ENCODE measurements around the gene HOXD12. TPM values are rescaled to one million over a fixed set of nuclear protein-coding genes. Genes with fewer than 3 reads are reported as not detected.

Gene HOXD12
- total and polyA plus RNA-seq, 2 experiments from 2014 or later, result not detected

DNA sequence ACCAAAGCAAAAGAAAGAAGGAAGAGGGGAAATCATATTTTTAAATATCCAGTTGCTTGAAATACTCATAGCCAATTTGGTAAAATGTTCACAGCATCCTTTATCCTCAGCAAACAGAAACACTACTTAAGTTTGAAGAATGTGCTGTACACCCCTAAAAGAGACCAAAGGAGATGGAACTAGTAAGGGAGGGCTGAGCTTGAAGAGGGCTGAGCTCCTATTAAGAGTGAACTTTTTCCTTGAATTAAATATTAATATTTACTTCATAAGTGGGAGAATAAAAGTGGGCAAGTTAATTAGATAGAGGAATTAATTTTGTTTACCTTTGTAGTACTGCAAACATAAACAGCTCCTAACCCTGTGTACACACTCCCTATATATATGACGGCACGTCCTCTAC, 22.8 kb upstream of the HOXD12 start:
- H3K9me3 Mint-ChIP-seq, result peaks cover 5% of the 10 kb centered on the region; the same call in 1 of the 3 replicates
- peaks cover 39% of the 10 kb centered on the region for H4K20me1 ChIP-seq (replicated peaks; ENCODE audit: insufficient read depth)
- H3K36me3 ChIP-seq (ENCODE audit: insufficient read depth), result no peaks in the 10 kb centered on the region
- H3K9me2 ChIP-seq (ENCODE audit: insufficient read depth), result no peaks in the 10 kb centered on the region
- DNase-seq (ENCODE audit: low spot score) (no peak), ATAC-seq (no peak)
- H3K4me3 ChIP-seq, result no peak overlapping the region
- H3K79me2 ChIP-seq (replicated peaks; ENCODE audit: insufficient read depth), result no peaks in the 10 kb centered on the region
- no peak overlapping the region for H3K4me3 Mint-ChIP-seq
- peaks cover 96% of the 10 kb centered on the region for H3K27me3 Mint-ChIP-seq (ENCODE audit: insufficient read depth, low read depth, poor library complexity)
- H3K27ac ChIP-seq (ENCODE audit: low read depth), result no peak overlapping the region
- H3F3A ChIP-seq (replicated peaks; ENCODE audit: low read depth), result peaks cover 31% of the 10 kb centered on the region
- H3K36me3 Mint-ChIP-seq (ENCODE audit: low read depth), result peaks cover 4% of the 10 kb centered on the region; the same call in 2 of the 3 replicates
- H3K4me1 ChIP-seq (ENCODE audit: insufficient read depth), result peaks cover 30% of the 10 kb centered on the region
- no peak overlapping the region for H3K4me2 ChIP-seq
- no peak overlapping the region for H2AFZ ChIP-seq
- no peak overlapping the region for H3K27ac Mint-ChIP-seq
- peaks cover 98% of the 10 kb centered on the region for H3K27me3 ChIP-seq (ENCODE audit: insufficient read depth)
- H3K4me1 Mint-ChIP-seq, result peaks cover 32% of the 10 kb centered on the region
- TF ChIP-seq, protein P1, sequence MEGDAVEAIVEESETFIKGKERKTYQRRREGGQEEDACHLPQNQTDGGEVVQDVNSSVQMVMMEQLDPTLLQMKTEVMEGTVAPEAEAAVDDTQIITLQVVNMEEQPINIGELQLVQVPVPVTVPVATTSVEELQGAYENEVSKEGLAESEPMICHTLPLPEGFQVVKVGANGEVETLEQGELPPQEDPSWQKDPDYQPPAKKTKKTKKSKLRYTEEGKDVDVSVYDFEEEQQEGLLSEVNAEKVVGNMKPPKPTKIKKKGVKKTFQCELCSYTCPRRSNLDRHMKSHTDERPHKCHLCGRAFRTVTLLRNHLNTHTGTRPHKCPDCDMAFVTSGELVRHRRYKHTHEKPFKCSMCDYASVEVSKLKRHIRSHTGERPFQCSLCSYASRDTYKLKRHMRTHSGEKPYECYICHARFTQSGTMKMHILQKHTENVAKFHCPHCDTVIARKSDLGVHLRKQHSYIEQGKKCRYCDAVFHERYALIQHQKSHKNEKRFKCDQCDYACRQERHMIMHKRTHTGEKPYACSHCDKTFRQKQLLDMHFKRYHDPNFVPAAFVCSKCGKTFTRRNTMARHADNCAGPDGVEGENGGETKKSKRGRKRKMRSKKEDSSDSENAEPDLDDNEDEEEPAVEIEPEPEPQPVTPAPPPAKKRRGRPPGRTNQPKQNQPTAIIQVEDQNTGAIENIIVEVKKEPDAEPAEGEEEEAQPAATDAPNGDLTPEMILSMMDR (conservative IDR thresholded peaks at IDR 0.05; ENCODE audit: low read depth in 2 of 2), result no peak
- TF ChIP-seq POLR2AphosphoS5 (IDR thresholded peaks at IDR 0.05; ENCODE audit: low read depth), result no peak

DNA sequence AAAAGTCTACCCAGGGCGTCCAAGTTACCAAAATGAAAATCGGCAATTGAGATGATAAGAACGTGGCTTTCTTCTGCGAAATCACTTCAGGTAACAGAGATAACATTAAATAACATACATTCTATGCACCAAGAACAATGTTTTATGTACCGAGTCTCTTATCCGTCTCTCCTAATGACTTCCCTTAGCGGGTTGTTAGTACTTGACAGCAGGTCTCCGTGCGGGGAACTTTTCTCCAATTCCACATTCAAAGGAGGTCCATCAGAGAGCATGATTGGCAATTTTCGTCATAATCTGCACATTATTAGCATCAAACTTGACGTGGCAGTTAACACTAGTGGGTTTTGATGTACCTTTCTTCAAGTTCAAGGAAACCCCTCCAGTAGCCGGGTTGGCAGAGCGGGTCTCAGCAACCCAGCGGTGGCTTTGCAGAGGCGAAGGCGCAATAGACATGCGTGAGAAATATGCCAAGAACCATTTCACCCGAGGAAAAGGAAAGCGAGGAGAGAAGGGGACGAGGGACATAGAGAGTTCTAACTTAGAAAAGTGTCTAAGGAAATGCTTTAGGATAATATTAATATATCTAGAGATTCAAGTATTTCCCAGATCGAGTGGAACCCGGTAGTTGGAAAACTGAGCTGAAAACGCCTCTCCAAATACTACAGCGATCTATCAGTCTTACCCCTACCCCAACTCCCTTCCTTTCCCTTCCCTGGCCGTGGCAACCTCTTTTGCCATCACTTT, 20.9 kb upstream of the HOXD12 start:
- Histone ChIP-seq H4K20me1 (replicated peaks; ENCODE audit: insufficient read depth) (peaks cover 46% of the 10 kb centered on the region), H3K27me3 (ENCODE audit: insufficient read depth) (peaks cover 98% of the 10 kb centered on the region), H3K4me2 (peak overlapping the region; percentile 91), H3K36me3 (ENCODE audit: insufficient read depth) (no peaks in the 10 kb centered on the region), H3K27ac (ENCODE audit: low read depth) (no peak overlapping the region), H3K9me2 (ENCODE audit: insufficient read depth) (no peaks in the 10 kb centered on the region), H2AFZ (peak overlapping the region; percentile 98), H3F3A (replicated peaks; ENCODE audit: low read depth) (peaks cover 32% of the 10 kb centered on the region), H3K4me3 (peak overlapping the region; percentile 58), H3K79me2 (replicated peaks; ENCODE audit: insufficient read depth) (no peaks in the 10 kb centered on the region), H3K4me1 (ENCODE audit: insufficient read depth) (peaks cover 37% of the 10 kb centered on the region)
- TF ChIP-seq EZH2 (IDR thresholded peaks at IDR 0.05; ENCODE audit: low read depth, unreplicated experiment), result peak; percentile 82
- TF ChIP-seq CREB1 (CRISPR knock-in tag; IDR thresholded peaks at IDR 0.05; ENCODE audit: low read depth), result no peak
- TF ChIP-seq REST (IDR thresholded peaks at IDR 0.05; ENCODE audit: unreplicated experiment), result no peak
- peak; percentile 68 for TF ChIP-seq EZH2phosphoT487 (IDR thresholded peaks at IDR 0.05; ENCODE audit: unreplicated experiment)
- TF ChIP-seq JUNB (IDR thresholded peaks at IDR 0.05; ENCODE audit: unreplicated experiment), result no peak
- H3K4me3 Mint-ChIP-seq, result peak overlapping the region; percentile 68
- H3K27ac Mint-ChIP-seq, result no peak overlapping the region
- H3K36me3 Mint-ChIP-seq (ENCODE audit: low read depth), result peaks cover 4% of the 10 kb centered on the region; the same call in 1 of the 3 replicates
- H3K27me3 Mint-ChIP-seq (ENCODE audit: insufficient read depth, low read depth, poor library complexity), result peaks cover 96% of the 10 kb centered on the region
- ATAC-seq (no peak), DNase-seq (ENCODE audit: low spot score) (no peak)
- H3K9me3 Mint-ChIP-seq, result peaks cover 9% of the 10 kb centered on the region; the same call in 2 of the 3 replicates
- H3K4me1 Mint-ChIP-seq, result peaks cover 33% of the 10 kb centered on the region
